Measurements from ENCODE around the gene SFI1.

DNA sequence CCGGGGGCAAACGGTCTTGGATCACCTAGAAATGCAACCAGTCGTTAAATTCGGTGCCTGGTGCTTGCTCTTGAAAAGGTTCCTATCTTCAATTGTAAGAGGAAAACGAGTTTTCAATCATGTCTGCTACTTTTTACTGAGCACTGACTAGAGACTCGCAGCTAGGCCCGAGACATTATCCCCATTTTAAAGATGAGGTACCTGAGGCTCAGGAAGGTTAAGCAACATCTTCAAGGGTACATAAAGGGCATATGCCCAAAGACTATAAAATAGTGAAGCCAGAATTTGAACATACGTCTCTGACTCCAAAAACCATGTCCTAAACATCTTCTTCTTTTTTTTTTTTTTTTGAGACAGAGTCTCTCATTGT lies 166.3 kb downstream of the SFI1 start:
- TF ChIP-seq CTCF (optimal IDR thresholded peaks at IDR 0.05 in 1 of 3, IDR thresholded peaks at IDR 0.05 in 1 of 3, conservative IDR thresholded peaks at IDR 0.05 in 1 of 3; ENCODE audit: extremely low read depth in 1 of 3, insufficient read depth in 2 of 3, low read length in 3 of 3): no peak
- no peak for TF ChIP-seq EZH2 (IDR thresholded peaks at IDR 0.05; ENCODE audit: low read length)
